VCaP (cell line): ENCODE measurements around the gene BMAL1.

Experiments used
- H3K27ac ChIP-seq: fragments of 450-650 bp; 2 replicates; pipeline ENCODE4 v1.5.1; 2017
- TF ChIP-seq, protein P1 (sequence below): fragments of 450-650 bp; conservative IDR thresholded peaks from 2 replicates; pipeline ENCODE4 v1.5.1; 2017; ENCODE audit warnings: mild to moderate bottlenecking, moderate library complexity

BMAL1 gene

GRCh38 chr11:13332124-13332523 is 54.5 kb downstream of the BMAL1 start:
- H3K27ac ChIP-seq: no peak overlapping the region
- TF ChIP-seq, protein P1, sequence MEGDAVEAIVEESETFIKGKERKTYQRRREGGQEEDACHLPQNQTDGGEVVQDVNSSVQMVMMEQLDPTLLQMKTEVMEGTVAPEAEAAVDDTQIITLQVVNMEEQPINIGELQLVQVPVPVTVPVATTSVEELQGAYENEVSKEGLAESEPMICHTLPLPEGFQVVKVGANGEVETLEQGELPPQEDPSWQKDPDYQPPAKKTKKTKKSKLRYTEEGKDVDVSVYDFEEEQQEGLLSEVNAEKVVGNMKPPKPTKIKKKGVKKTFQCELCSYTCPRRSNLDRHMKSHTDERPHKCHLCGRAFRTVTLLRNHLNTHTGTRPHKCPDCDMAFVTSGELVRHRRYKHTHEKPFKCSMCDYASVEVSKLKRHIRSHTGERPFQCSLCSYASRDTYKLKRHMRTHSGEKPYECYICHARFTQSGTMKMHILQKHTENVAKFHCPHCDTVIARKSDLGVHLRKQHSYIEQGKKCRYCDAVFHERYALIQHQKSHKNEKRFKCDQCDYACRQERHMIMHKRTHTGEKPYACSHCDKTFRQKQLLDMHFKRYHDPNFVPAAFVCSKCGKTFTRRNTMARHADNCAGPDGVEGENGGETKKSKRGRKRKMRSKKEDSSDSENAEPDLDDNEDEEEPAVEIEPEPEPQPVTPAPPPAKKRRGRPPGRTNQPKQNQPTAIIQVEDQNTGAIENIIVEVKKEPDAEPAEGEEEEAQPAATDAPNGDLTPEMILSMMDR: no peak

- TF ChIP-seq, protein P1: no peak
- no peak overlapping the region for H3K27ac ChIP-seq
Measured at GRCh38 chr11:13333456-13333957, 55.9 kb downstream of the BMAL1 start.

DNA sequence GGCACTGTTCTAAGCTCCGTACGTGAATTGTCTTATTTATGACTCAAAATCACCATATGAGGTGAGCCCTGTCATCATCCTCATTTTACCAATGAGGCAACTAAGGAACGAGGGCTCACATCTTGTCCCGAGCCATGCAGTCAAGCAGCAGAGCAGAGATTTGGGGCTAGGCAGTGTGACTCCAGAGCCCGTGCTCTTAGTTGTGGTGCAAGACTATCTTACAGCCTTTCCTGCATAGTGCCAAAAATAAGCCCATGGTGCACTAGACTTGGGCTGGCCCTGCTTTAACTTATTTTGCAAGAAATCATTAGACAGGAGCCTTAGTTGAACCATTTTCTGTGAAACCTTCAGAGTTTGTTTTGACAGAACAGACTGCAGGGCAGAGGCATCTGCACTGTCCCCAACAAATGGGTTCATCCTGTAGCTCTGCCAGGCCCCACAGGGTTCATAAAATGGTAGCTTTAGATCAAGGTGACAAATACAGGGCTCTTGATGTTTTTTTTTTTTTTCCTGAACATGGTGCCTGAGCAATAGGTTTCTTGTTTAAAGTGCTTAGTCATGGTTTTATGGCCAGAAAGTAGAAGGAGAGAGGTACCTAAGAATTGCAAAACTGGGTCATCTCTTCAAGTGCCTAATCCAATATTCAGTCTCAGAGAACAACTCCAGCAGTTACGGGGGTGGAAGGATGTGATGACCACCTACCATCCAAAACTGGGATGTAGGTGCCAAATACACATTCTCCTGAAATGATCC is 56.6 kb downstream of the BMAL1 start:
- H3K27ac ChIP-seq: no peak overlapping the region
- TF ChIP-seq, protein P1: no peak

DNA sequence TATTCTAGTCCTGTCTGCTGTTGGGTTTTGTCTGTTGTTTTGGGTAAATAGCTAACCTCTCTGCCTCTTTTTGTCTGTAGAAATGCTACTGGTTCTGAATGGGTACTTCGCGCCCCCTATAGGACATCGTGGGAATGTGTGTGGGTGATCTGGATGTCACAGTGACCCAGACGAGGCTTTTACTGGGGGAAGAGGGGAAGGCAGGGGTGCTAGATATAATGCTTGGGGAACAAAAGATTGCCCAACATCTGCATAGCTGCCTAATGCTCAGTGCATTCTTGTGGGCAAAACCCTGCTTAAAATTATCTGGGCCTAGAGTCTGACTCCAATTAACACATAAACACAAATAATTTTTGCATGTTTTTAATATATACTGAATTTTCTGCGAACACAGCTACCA is 57.7 kb downstream of the BMAL1 start:
- no peak overlapping the region for H3K27ac ChIP-seq
- TF ChIP-seq, protein P1: peak; percentile 84

- TF ChIP-seq, protein P1: no peak
- H3K27ac ChIP-seq: no peak overlapping the region
Measured at GRCh38 chr11:13336246-13336878, 58.8 kb downstream of the BMAL1 start.

DNA sequence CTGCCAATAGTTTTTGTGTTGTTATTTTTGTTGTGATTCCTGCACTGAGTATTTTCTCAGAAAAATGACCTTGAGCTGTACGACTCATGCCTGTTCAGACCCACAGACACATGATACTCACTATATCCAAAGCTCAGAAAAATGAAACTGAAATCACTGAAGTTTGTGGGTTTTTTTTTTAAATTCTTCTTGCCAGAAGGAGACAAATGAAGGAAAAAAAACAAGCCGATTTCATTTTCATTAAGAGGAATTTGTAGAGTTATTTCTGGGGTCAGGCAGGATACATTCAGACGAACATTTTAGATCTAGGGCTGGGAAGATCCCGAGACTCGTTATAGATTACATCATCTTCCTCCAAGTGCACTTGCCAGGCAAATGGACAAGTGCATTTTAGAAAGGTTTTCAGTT is 60.4 kb downstream of the BMAL1 start:
- no peak overlapping the region for H3K27ac ChIP-seq
- TF ChIP-seq, protein P1: no peak

DNA sequence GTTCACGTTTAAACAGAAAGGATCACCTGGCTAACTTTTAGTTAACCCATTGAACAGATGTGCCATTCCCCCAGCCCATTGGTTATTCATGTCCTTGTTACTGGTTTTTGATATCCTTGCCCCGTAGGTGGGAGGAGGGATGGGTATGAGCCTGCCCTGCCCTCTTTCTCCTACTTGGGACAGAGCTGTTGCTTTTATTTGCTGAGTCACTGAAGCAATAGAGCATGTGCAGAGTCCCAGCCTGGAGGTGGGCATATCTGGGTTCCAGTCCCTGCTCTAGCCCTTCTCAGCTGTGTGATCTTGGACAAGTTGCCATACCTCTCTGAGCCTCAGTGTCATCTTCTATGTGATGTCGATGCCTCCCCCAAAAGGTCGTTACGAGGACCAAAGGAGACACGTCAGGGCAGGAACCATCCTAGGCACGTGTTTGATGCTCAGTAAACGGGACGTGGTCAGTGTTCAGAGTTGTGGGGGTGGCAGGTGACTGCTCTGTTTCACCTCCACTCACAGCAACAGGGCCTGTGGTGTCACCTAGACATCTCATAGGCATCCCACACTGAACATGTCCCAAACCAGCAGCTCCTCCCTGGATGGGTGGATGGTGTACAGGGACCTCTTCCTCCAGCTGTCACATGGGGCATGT is 61.0 kb downstream of the BMAL1 start:
- TF ChIP-seq, protein P1: no peak
- peak overlapping the region; percentile 68; the same call in 1 of the 2 replicates for H3K27ac ChIP-seq
